NCI-H2029 (cell line): Measurements from ENCODE around the gene CTH.
"Not testable (repeated sequence)": the region's sequence is repeated elsewhere in the genome, so short reads cannot be mapped to it uniquely, and the experiment has no call there.

Experiments
- DNase-seq: peaks from one replicate; lab custom pipeline; 2025; lab: John Stamatoyannopoulos, UW

The CTH gene

GRCh38 chr1:70410604-70411359, at the start of gene CTH:
Gene CTH, plus strand, starts transcription at chr1:70411268. Its CDS starts 148 bp downstream, at chr1:70411416.
- DNase-seq = peak; percentile 93

- no peak for DNase-seq
Observed at GRCh38 chr1:70361727-70362398, 49.2 kb upstream of the CTH start.

- no peak for DNase-seq
Observed at GRCh38 chr1:70364439-70364838, 46.6 kb upstream of the CTH start.

- DNase-seq = not testable (repeated sequence)
Observed at GRCh38 chr1:70366425-70366952, 44.6 kb upstream of the CTH start.

- not testable (repeated sequence) for DNase-seq
Observed at GRCh38 chr1:70366997-70367396, 44.1 kb upstream of the CTH start.

- not testable (repeated sequence) for DNase-seq
Observed at GRCh38 chr1:70367397-70367796, 43.7 kb upstream of the CTH start.

GRCh38 chr1:70371586-70371985, 39.5 kb upstream of the CTH start:
- not testable (repeated sequence) for DNase-seq

- DNase-seq = no peak
Observed at GRCh38 chr1:70372426-70372825, 38.6 kb upstream of the CTH start.

- not testable (repeated sequence) for DNase-seq
Observed at GRCh38 chr1:70373580-70373979, 37.5 kb upstream of the CTH start.

- no peak for DNase-seq
Observed at GRCh38 chr1:70376196-70376595, 34.9 kb upstream of the CTH start.

GRCh38 chr1:70382682-70383081, 28.4 kb upstream of the CTH start:
- DNase-seq = no peak

GRCh38 chr1:70383483-70383882, 27.6 kb upstream of the CTH start:
- DNase-seq = no peak

- no peak for DNase-seq
Observed at GRCh38 chr1:70384542-70384941, 26.5 kb upstream of the CTH start.

GRCh38 chr1:70385477-70385876, 25.6 kb upstream of the CTH start:
- DNase-seq = no peak

GRCh38 chr1:70386121-70386520, 24.9 kb upstream of the CTH start:
- no peak for DNase-seq

- no peak for DNase-seq
Observed at GRCh38 chr1:70387507-70387906, 23.6 kb upstream of the CTH start.

GRCh38 chr1:70392626-70393025, 18.4 kb upstream of the CTH start:
- no peak for DNase-seq

- DNase-seq = no peak
Observed at GRCh38 chr1:70396607-70397006, 14.5 kb upstream of the CTH start.

GRCh38 chr1:70397013-70397412, 14.1 kb upstream of the CTH start:
- no peak for DNase-seq

GRCh38 chr1:70400335-70400734, 10.7 kb upstream of the CTH start:
- no peak for DNase-seq

GRCh38 chr1:70401974-70402373, 9.1 kb upstream of the CTH start:
- DNase-seq = no peak

GRCh38 chr1:70403759-70404158, 7.3 kb upstream of the CTH start:
- DNase-seq = no peak

- no peak for DNase-seq
Observed at GRCh38 chr1:70405780-70406416, 5.2 kb upstream of the CTH start.
